Inflammatory macrophage (primary cell): Measurements from ENCODE around the gene F2R.
"Not testable (repeated sequence)": the region's sequence is repeated elsewhere in the genome, so short reads cannot be mapped to it uniquely, and the experiment has no call there.

Experiments used
- DNase-seq, 2 donors: peaks; one replicate each; pipeline ENCODE4 v3.0.0-alpha.2; 2020 to 2022

Gene F2R

GRCh38 chr5:76761118-76761517, 45.2 kb downstream of the F2R start:
- DNase-seq, result not testable (repeated sequence)

GRCh38 chr5:76762484-76762883, 46.6 kb downstream of the F2R start:
- no peak for DNase-seq

GRCh38 chr5:76763136-76763535, 47.2 kb downstream of the F2R start:
- no peak for DNase-seq

GRCh38 chr5:76764374-76764773, 48.4 kb downstream of the F2R start:
- no peak for DNase-seq

GRCh38 chr5:76765249-76765648, 49.3 kb downstream of the F2R start:
- no peak for DNase-seq

GRCh38 chr5:76766746-76767145, 50.8 kb downstream of the F2R start:
- no peak for DNase-seq

GRCh38 chr5:76771041-76771440, 55.1 kb downstream of the F2R start:
- DNase-seq, result not testable (repeated sequence)

- peak; percentile 24 to 27 for DNase-seq
Observed at GRCh38 chr5:76771705-76772405, 55.9 kb downstream of the F2R start.

GRCh38 chr5:76775921-76776320, 60.0 kb downstream of the F2R start:
- DNase-seq, result no peak

GRCh38 chr5:76776391-76776790, 60.5 kb downstream of the F2R start:
- DNase-seq, result no peak

- DNase-seq, result not testable (repeated sequence)
Observed at GRCh38 chr5:76780616-76781015, 64.7 kb downstream of the F2R start.

- DNase-seq, result no peak
Observed at GRCh38 chr5:76781775-76782174, 65.8 kb downstream of the F2R start.

- no peak for DNase-seq
Observed at GRCh38 chr5:76782444-76782843, 66.5 kb downstream of the F2R start.
